ENCODE data around the gene FIG4. TPM values are rescaled to one million over a fixed set of nuclear protein-coding genes. Genes with fewer than 3 reads are reported as not detected.

The FIG4 gene
- total and polyA plus RNA-seq, 2 of the 4 experiments (the other 2 are of a cell fraction) = 12.1 to 15.4 TPM

DNA sequence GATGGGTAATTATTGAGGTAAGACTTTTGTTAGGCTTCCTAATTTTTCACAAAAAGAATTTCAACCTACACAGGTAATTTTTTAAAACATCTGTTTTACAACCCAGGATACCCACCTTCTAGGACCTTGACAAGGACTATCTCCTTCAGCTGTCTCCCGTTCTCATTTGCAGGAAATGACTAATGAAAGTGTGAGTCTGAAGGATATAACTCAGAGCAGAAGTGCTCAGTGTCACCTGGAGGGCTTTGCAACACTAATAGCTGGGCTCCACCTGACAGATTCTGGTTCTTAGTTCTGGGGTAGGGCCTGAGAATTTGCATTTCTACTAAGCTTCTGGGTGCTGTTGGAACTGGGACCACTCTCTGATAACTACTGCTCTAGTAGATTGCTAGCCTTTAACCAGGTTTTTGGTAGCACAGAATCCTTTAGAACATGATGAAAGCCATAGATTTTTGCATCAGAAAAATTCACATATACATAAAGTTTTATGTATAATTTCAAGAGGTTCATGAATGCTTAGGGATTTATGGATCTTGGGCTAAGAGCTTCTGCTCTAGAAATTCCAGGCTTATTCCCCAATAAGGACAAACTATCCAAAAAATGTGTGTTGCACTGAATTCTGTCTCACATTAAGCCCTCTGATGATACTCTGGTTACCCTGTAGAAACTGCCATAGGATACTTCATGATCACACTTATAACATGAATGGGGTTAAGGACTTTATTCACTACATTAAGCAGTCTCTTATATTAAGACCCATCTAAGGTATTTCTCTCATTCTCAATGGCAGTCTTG is 30.4 kb upstream of the FIG4 start:
- dilution Hi-C loops (cut with HindIII; ENCODE audit: low sequenced_read_pairs, unreplicated experiment) = no loop called here
- POLR2A ChIA-PET (ENCODE audit: unreplicated experiment) = no interaction called here
- no TSS peak for BruUV-seq (replicated peaks)

More for the DNA sequence above, 30.4 kb upstream of the FIG4 start:
- no peaks in the 10 kb centered on the region for H3K27me3 ChIP-seq (ENCODE audit: control insufficient read depth, insufficient read depth, low read length)
- H2BK5ac ChIP-seq (ENCODE audit: low read depth, low read length, poor library complexity, severe bottlenecking) = no peak overlapping the region
- no CpG with 5 or more reads among the region's 1 CpG for WGBS, 2 experiments (ENCODE audit: extremely low coverage in 2 of 2, insufficient read length in 1 of 2)
- H4K20me1 ChIP-seq (ENCODE audit: insufficient read depth, low read length) = no peaks in the 10 kb centered on the region
- H4K91ac ChIP-seq (ENCODE audit: insufficient read depth, low read depth, low read length) = no peak overlapping the region
- H2BK120ac ChIP-seq (ENCODE audit: low read depth, low read length) = no peak overlapping the region
- no peaks in the 10 kb centered on the region; the same call in 1 of the 2 replicates for H3K4me1 ChIP-seq (ENCODE audit: control insufficient read depth, insufficient read depth, low read length)
- intact Hi-C loops (cut with micrococcal nuclease) = no loop called here
- H2AK5ac ChIP-seq (ENCODE audit: low read depth, low read length) = no peak overlapping the region
- H2AK9ac ChIP-seq (replicated peaks; ENCODE audit: low read depth, low read length, poor library complexity) = no peak overlapping the region
- H3K4me2 ChIP-seq (ENCODE audit: low read depth, low read length) = no peak overlapping the region
- H2AFZ ChIP-seq (replicated peaks; ENCODE audit: low read length, poor library complexity) = no peak overlapping the region
- H3K9ac ChIP-seq (ENCODE audit: low read depth, low read length) = no peak overlapping the region
- no peak overlapping the region for H2BK20ac ChIP-seq (ENCODE audit: low read depth, low read length)
- CTCF ChIA-PET = interaction anchor here (1.0 kb wide), 1 partner anchor 47 kb away, joined by 3 read pairs; no protein-coding TSS in a partner anchor
- H3K36me3 ChIP-seq (ENCODE audit: control insufficient read depth, insufficient read depth, low read length) = no peaks in the 10 kb centered on the region
- no peak overlapping the region for H4K8ac ChIP-seq (ENCODE audit: low read depth in 2 of 2, low read length in 2 of 2)
- no peaks in the 10 kb centered on the region for H3K9me1 ChIP-seq (ENCODE audit: insufficient read depth, low read length)
- DNase-seq (no peak), ATAC-seq (ENCODE audit: low read depth) (no peak; the same call in 1 of the 2 replicates)
- no peaks in the 10 kb centered on the region for H3K9me3 ChIP-seq (ENCODE audit: control insufficient read depth, insufficient read depth, low read length)
- H3K18ac ChIP-seq (ENCODE audit: low read depth, low read length) = no peak overlapping the region
- no peak overlapping the region for H4K5ac ChIP-seq (ENCODE audit: low read depth, low read length)
- H3K27ac ChIP-seq (ENCODE audit: insufficient read depth, low read length) = no peak overlapping the region
- H3K4me3 ChIP-seq (ENCODE audit: insufficient read depth, low read depth, low read length) = no peak overlapping the region
- H3K23ac ChIP-seq (ENCODE audit: low read depth, low read length) = no peak overlapping the region
- no peak overlapping the region for H2BK15ac ChIP-seq (ENCODE audit: low read depth, low read length)
- H3K56ac ChIP-seq (ENCODE audit: extremely low read depth, insufficient read depth, low read length) = no peak overlapping the region
- no peaks in the 10 kb centered on the region for H3K79me1 ChIP-seq (ENCODE audit: low read depth in 1 of 2, low read length in 2 of 2)
- no peak overlapping the region for H3K14ac ChIP-seq (replicated peaks; ENCODE audit: low read depth, low read length)
- in situ Hi-C loops (cut with MboI; ENCODE audit: low sequenced_read_pairs) = no loop called here
- TF ChIP-seq POLR2A (IDR thresholded peaks at IDR 0.05; ENCODE audit: low read depth, low read length) (no peak), CEBPB (IDR thresholded peaks at IDR 0.05; ENCODE audit: low read depth, low read length) (no peak), BHLHE40 (IDR thresholded peaks at IDR 0.05; ENCODE audit: low read depth, low read length) (no peak), NFE2L2 (IDR thresholded peaks at IDR 0.05; ENCODE audit: low read depth, low read length) (no peak), SMC3 (IDR thresholded peaks at IDR 0.05; ENCODE audit: low read depth, low read length) (no peak), CHD1 (IDR thresholded peaks at IDR 0.05; ENCODE audit: low read depth, low read length) (no peak), FOS (IDR thresholded peaks at IDR 0.05; ENCODE audit: low read depth, low read length) (no peak), MAZ (IDR thresholded peaks at IDR 0.05; ENCODE audit: borderline replicate concordance, low read depth, low read length) (no peak), MXI1 (IDR thresholded peaks at IDR 0.05; ENCODE audit: borderline replicate concordance, low read depth, low read length) (no peak), RFX5 (IDR thresholded peaks at IDR 0.05; ENCODE audit: low read depth, low read length) (no peak), RCOR1 (IDR thresholded peaks at IDR 0.05; ENCODE audit: insufficient replicate concordance, low read length) (no peak), RAD21 (IDR thresholded peaks at IDR 0.05; ENCODE audit: low read length) (no peak), CTCF (conservative IDR thresholded peaks at IDR 0.05; ENCODE audit: low read depth, low read length) (no peak)
- TF ChIP-seq, protein P1, sequence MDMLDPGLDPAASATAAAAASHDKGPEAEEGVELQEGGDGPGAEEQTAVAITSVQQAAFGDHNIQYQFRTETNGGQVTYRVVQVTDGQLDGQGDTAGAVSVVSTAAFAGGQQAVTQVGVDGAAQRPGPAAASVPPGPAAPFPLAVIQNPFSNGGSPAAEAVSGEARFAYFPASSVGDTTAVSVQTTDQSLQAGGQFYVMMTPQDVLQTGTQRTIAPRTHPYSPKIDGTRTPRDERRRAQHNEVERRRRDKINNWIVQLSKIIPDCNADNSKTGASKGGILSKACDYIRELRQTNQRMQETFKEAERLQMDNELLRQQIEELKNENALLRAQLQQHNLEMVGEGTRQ (IDR thresholded peaks at IDR 0.05; ENCODE audit: low read depth, low read length) = no peak
- H3K4ac ChIP-seq (ENCODE audit: low read depth, low read length) = no peak overlapping the region
